Activated effector memory CD4-positive, alpha-beta T cell treated with Interleukin-2 at 50 U/mL for 16 hours (primary cell): ENCODE measurements around the gene ACE.
"Not testable (repeated sequence)": the region's sequence is repeated elsewhere in the genome, so short reads cannot be mapped to it uniquely, and the experiment has no call there.

Source experiments
- DNase-seq: peaks from one replicate; pipeline ENCODE4 v3.0.0-alpha.2; 2020

ACE gene

DNA sequence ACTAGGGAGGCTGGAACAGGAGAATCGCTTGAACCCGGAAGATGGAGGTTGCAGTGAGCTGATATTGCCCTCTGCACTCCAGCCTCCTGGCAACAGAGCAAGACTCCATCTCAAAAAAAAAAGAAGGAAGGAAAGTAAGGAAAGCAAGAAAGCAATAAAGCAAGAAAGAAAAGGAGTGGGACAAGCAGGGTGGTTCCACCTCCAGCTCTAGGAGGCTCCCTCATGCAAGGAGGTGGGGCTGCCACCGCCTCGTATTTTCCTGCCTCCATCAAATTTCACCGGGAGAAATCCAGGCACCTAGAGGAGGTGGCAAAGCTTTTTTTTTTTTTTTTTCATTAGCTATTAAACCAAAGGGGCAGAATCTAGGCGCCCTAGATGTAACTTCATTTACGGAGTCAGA is 31.8 kb upstream of the ACE start:
- DNase-seq = no peak

GRCh38 chr17:63445571-63445953 is 31.3 kb upstream of the ACE start:
- DNase-seq = peak; percentile 40

- DNase-seq = peak; percentile 64
These were observed 30.7 kb upstream of the ACE start, which contains the start of gene CYB561 for GRCh38 chr17:63445954-63446752. Gene CYB561 (minus strand): TSS chr17:63446306. CDS start chr17:63437547, 8,759 bp downstream.

DNA sequence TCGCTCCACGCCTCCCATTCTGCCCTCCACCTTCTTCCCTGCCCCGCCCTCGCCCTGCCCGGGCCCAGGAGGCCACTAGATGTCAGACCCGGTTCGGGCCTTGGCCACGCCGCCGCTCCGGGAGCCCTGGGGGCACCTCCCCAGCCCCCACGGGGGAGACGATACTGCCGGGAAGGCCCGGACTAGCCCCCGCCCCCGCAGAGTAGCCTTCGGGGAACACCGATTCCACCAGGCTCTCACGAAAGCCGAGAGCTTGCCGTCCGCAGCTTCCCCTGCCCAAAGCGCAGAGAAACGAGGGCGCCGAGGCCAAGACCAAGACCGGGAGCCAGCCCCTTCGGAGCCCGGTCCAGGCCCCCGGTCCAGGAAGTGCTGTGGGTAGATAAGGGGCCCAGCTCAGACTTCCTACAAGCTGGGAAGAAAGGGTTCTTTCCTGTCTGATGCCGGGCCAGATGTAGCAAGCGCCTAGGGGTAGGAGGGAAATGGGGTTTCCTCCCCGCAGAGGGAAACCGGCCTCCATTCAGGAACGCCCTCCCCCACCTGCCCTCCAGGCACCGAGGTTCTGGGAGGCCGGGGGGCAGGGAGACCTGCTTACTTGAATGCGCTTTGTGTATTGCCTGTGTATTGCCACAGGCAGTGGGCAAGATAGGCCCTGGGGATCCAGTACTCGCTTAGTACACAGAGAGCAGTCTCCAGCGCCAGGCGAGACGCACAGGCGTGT is 29.9 kb upstream of the ACE start:
- DNase-seq = peak; percentile 49

DNA sequence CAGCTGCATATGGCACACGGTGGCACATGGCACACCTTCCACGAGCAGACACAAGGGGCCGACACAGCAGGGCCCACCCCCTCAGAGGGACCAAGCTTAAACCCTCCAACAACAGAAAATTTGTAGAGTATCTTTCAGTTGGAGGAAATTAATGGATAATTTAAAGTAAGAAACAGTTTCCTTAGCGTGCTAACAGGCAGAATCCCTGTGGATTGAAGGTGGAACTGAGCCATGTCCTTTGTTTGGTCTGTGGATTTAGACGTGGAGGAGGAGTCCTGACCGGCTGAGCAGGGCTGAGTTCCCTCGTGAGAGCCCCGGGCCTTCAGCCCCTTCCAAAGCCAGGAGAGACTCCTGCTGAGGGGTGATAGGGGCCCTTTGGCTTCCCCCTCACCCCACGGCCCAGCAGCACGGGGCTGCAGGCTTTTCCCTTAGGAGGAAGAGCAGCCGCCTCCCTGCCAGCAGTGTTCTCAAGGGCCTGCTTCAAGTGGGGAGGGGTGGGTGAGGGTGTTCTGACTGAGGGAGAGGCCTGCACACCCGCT is 29.3 kb upstream of the ACE start:
- no peak for DNase-seq

DNA sequence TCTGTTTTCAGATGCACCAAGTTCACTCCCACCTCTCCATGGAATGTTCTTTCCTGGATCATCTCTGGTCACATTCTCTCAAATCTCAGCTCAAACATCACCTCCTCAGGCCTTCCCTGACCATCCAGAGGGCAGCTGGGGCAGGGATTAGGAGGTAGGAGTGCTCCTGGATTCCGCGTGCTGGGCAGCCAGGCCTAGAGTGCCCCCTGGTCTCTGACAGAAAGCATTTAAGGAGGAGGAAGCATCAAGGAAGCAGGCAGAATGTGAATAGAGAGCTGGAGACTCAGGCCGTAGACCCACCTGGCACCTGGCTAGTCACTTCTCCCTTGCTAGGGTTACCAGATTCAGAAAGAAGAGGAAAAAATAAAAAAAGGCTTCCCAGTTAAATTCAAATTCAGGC is 28.2 kb upstream of the ACE start:
- no peak for DNase-seq

DNA sequence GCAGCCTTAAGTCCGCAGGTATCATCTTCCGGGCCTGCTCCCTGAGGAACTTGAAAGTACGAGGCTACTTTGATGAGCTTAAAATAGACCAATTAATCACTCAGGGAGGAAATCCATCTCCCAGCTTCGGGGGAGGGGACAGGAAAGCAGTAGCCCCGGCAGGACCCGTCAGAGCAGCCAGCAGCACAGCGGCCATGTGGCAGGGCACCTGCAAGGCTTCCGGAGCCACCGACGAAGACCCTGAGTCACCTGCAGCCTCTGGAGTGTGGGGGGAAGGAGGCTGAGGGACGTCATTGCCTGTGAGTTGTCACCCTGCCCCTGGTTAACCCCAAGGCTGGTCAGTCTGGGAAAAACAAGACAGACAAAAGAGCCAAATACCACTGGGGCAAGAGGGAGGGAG is 26.3 kb upstream of the ACE start:
- no peak for DNase-seq

GRCh38 chr17:63451150-63451549 is 25.7 kb upstream of the ACE start:
- no peak for DNase-seq

GRCh38 chr17:63452046-63452961 is 24.6 kb upstream of the ACE start:
- no peak for DNase-seq

- no peak for DNase-seq
These were observed 23.8 kb upstream of the ACE start for GRCh38 chr17:63452962-63453551.

DNA sequence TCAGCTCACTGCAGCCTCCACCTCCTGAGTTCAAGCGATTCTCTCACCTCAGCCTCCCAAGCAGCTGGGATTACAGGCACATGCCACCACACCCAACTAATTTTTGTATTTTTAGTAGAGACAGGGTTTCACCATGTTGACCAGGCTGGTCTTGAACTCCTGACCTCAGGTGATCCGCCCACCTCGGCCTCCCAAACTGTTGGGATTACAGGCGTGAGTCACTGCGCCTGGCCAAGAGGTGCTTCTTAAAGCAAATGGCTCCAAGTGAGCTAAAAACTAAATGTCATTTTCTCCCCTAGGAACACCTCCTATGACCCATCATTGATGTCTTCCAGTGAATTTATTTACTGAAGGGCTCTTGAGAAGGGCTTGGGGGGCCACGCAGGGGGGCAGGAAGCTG is 22.5 kb upstream of the ACE start:
- DNase-seq = not testable (repeated sequence)

DNA sequence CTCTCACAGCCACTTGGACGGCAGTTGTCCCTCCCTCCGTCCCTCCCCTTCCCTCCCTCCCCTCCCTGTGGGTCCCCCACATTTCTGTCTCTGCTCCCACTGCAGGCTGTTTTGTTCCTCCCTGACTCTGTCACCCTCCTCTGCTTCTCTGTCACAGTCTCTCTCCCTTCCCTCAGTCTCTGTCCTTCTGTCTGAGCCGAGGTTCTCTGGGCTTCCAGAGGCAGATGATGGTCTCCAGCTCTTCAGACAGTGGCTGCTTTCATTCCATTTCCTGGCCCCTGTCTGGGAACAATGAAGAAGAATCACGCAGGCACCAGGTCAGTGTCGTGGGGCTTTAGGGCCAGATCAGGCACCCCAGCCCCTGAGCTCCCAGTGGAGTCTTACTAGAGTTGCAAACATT is 21.9 kb upstream of the ACE start:
- no peak for DNase-seq

DNA sequence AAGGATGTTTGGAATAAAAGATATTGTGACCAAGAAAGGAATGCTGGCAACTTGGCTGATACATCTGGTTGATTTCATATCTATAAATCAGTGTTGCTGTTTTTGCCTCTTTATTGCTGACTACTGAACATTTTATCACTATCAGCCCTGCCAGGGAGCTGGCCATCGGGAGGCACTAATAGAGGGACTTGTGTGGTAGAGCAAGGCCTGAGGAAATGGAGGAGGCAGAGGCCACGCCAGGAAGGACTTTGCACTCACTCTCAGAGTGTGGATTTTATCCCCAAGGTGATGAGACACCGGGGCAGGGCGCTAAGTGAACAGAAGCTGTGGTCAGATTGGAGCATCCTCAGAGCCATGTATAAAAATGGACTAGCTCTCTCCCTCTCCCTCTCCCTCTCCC is 21.4 kb upstream of the ACE start:
- DNase-seq = no peak

- no peak for DNase-seq
These were observed 18.4 kb upstream of the ACE start for GRCh38 chr17:63458478-63458877.

GRCh38 chr17:63460018-63460417 is 16.8 kb upstream of the ACE start:
- no peak for DNase-seq

DNA sequence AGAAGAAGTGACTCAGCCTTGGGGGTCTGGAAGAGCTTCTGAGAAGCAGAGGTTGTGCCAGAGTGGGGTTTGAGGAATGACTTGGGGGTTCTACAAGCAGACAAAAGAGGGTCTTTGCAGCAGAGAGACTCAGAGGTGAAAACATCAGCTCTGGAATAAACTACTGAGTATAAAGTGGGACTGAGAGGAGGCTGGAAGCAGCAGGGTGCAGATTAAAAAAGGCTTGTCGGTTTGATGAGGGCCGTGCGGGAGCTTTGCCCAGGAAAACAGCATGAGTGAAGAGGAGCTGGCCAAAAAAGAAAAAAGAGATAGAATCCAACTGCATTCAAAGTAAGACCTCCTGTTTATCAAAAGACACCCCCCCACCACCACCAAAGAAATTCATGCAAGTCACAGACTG is 13.1 kb upstream of the ACE start:
- DNase-seq = no peak

- no peak for DNase-seq
These were observed 12.1 kb upstream of the ACE start for GRCh38 chr17:63464691-63465236.

- not testable (repeated sequence) for DNase-seq
These were observed 8.8 kb upstream of the ACE start for GRCh38 chr17:63468099-63468498.

DNA sequence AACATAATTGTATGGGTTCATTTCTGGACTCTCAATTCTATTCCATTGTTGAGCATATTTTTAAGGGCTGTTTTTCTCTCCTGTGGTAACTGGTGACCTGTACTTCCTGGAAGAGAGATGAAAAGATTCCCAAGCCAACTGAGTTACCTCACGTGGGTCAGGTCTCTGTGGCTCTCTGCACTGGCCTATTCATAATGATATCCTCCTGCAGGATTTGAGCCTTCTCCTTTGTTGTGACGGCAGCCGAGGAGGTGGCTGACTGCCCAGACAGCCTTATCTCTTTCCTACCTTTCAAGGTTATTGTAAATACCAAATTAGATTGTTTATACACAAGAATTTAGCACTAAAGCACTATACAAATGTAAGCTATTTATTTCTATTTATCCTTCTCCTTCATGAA is 2.7 kb upstream of the ACE start:
- DNase-seq = no peak

DNA sequence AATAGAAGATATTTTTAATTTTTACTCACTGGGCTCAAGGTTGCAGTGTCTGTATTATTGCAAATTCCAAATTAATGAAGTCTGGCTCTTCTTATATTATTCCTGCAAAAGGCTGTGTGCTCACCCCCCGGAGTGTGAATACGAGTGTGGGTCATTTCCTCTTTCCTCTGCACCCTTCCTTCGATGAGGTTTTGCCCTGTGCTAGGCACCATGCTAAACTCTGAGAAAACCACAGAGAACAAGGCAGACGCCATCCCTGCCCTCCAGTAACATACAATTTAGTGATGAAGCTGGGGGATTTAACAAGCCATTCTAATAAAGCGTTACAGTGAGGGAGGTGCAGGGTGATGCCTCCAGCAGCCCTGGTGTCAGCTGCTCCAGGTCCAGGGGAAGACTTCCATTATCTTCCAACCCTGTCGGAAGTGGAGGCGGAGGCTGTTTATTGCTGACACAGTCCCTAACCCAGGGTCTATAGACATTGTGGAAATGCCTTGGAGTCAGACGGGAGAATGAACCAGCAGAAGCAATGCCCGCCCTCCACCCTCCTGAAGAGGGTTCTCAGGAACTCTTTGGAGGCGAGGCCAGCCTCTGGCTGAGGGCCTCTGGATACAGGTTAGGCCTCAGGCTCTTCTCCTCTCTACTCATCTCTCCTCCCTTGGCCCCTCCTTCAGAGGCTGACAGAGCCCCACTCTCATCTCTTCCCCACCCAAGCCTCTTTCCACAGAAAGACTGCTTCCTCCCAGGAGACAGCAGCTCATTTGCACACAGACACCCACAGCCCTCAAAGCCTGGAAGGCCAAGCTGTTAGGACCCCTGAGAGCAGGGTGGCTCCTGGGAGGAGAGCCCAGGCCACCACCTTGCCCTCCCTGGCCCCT is 2.0 kb upstream of the ACE start:
- no peak for DNase-seq
